SK-N-SH (cell line): ENCODE results near the gene CYP27B1. TPM values are rescaled to one million over a fixed set of nuclear protein-coding genes. Genes with fewer than 3 reads are reported as not detected.

Source experiments
- CHD2 ChIP-seq: fragments of 150-350 bp; IDR thresholded peaks from 2 replicates; pipeline ENCODE4 v1.6.1; 2018; ENCODE audit warnings: low read length; ENCODE audit not compliant: partially characterized antibody
- ELF1 ChIP-seq: IDR thresholded peaks from 2 replicates; pipeline ENCODE4 v1.4.0; 2012
- EZH2phosphoT487 ChIP-seq: fragments of 200-600 bp; sonication (generic); IDR thresholded peaks from 2 replicates; pipeline ENCODE4 v1.6.1; 2017; ENCODE audit warnings: low read depth, mixed run types, mild to moderate bottlenecking, antibody characterized with exemption, moderate library complexity, borderline replicate concordance
- FOSL2 ChIP-seq: IDR thresholded peaks from 2 replicates; pipeline ENCODE4 v1.4.0; 2012; ENCODE audit warnings: low read depth, mild to moderate bottlenecking, moderate library complexity, borderline replicate concordance
- FOXM1 ChIP-seq: IDR thresholded peaks from 2 replicates; pipeline ENCODE4 v1.4.0; 2012; ENCODE audit warnings: low read depth, mild to moderate bottlenecking
- GABPA ChIP-seq: IDR thresholded peaks from 2 replicates; pipeline ENCODE4 v1.4.0; 2012; ENCODE audit warnings: low read depth, mild to moderate bottlenecking
- GATA2 ChIP-seq: sonication (generic); formaldehyde crosslinking; IDR thresholded peaks from 2 replicates; pipeline ENCODE4 v1.5.0; 2020; ENCODE audit warnings: mild to moderate bottlenecking, missing genetic modification reagents
- JUND ChIP-seq: IDR thresholded peaks from 2 replicates; pipeline ENCODE4 v1.4.0; 2012
- MEF2A ChIP-seq: IDR thresholded peaks from 2 replicates; pipeline ENCODE4 v1.4.0; 2012; ENCODE audit warnings: low read depth, borderline replicate concordance
- MXI1 ChIP-seq: IDR thresholded peaks from 2 replicates; pipeline ENCODE4 v1.6.1; 2012; ENCODE audit warnings: mild to moderate bottlenecking, low read depth, low read length, improper control_type of control experiment
- POLR2AphosphoS5 ChIP-seq: IDR thresholded peaks from 2 replicates; pipeline ENCODE4 v1.6.1; 2012; ENCODE audit warnings: low read depth, low read length
- RCOR1 ChIP-seq: fragments of 150-350 bp; IDR thresholded peaks from 2 replicates; pipeline ENCODE4 v1.6.1; 2017; ENCODE audit warnings: antibody characterized with exemption, low read length
- RFX5 ChIP-seq: IDR thresholded peaks from 2 replicates; pipeline ENCODE4 v1.6.1; 2012; ENCODE audit warnings: mild to moderate bottlenecking, improper control_type of control experiment, low read length
- SIN3A ChIP-seq: IDR thresholded peaks from 2 replicates; pipeline ENCODE4 v1.6.1; 2012; ENCODE audit warnings: low read depth, mild to moderate bottlenecking, low read length, moderate library complexity, borderline replicate concordance
- SMC3 ChIP-seq: IDR thresholded peaks from 2 replicates; pipeline ENCODE4 v1.6.1; 2012; ENCODE audit warnings: low read depth, low read length, improper control_type of control experiment
- TAF1 ChIP-seq: IDR thresholded peaks from 2 replicates; pipeline ENCODE4 v1.6.1; 2012; ENCODE audit warnings: low read depth, mild to moderate bottlenecking, low read length, moderate library complexity, borderline replicate concordance
- TCF12 ChIP-seq: IDR thresholded peaks from 2 replicates; pipeline ENCODE4 v1.4.0; 2012
- TEAD4 ChIP-seq: IDR thresholded peaks from 2 replicates; pipeline ENCODE4 v1.4.0; 2012; ENCODE audit warnings: mild to moderate bottlenecking, borderline replicate concordance; ENCODE audit not compliant: insufficient read depth
- YY1 ChIP-seq: IDR thresholded peaks from 2 replicates; pipeline ENCODE4 v1.4.0; 2012; ENCODE audit warnings: low read depth, mild to moderate bottlenecking
- polyA plus RNA-seq, 3 experiments: library from polyadenylated mRNA; depleted of rRNA; stranded (reverse); fragments of >200 nt; gene quantifications; 2 replicates each; pipeline ENCODE4 v1.2.3, GENCODE V29; 2012
- TF ChIP-seq, protein P1 (sequence below): fragments of 150-350 bp; IDR thresholded peaks from 2 replicates; pipeline ENCODE4 v1.6.1; 2017; ENCODE audit warnings: antibody characterized with exemption, low read length, low read depth, borderline replicate concordance
- TF ChIP-seq, protein P2 (sequence below): IDR thresholded peaks from 2 replicates; pipeline ENCODE4 v1.4.0; 2012; ENCODE audit warnings: low read depth
- TF ChIP-seq, protein P3 (sequence below): IDR thresholded peaks from 2 replicates; pipeline ENCODE4; 2012
- TF ChIP-seq, protein P4 (sequence below): IDR thresholded peaks from 2 replicates; pipeline ENCODE4 v1.6.1; 2012; ENCODE audit warnings: mild to moderate bottlenecking, low read depth, low read length, moderate library complexity

The CYP27B1 gene
- polyA plus RNA-seq, 1 of the 3 experiments (the other 2 are of a cell fraction): 1.7 TPM

DNA sequence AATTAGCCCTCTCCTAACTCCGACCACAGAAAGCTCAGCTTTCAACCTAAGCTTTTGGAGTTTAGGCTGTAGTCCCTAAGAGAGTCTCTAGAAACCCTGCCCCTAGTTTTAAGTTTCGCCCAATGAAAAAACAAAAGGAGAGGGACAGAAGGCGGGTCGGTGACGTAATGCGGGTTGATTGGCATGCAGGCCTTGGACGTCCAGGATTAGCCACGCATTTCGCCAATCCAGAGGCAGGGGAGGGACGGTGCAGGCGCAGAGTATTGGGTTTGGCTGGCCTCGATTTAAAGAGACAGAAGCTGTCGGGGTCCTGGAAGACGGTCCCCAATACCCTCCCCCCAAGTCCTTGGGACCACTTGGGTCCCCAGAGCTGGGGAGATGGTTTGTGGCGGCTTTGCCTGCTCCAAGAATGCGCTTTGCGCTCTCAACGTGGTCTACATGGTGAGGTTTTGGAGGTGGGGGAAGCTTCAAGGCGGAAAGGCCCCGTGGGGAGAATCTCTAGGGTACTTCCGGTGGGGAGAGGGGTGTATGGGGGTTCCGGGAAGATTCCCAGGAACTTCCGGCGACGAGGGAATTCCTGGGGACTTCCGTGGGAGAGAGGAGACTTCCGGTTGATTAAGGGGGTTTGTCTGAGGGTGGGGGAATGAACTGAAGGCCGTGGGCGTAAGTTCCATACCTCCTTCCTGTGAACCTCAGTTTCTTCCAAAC, 21.9 kb downstream of the CYP27B1 start, which contains the start of gene TSPAN31 (continued):
- TF ChIP-seq, protein P1, sequence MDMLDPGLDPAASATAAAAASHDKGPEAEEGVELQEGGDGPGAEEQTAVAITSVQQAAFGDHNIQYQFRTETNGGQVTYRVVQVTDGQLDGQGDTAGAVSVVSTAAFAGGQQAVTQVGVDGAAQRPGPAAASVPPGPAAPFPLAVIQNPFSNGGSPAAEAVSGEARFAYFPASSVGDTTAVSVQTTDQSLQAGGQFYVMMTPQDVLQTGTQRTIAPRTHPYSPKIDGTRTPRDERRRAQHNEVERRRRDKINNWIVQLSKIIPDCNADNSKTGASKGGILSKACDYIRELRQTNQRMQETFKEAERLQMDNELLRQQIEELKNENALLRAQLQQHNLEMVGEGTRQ: no peak
- TF ChIP-seq SIN3A (peak; percentile 32; the same call in 1 of the 2 replicates), RFX5 (peak; percentile 94), MXI1 (peak; percentile 43; the same call in 1 of the 2 replicates), GATA2 (CRISPR knock-in tag) (no peak), EZH2phosphoT487 (no peak), YY1 (no peak), ELF1 (peak; percentile 81), RCOR1 (0 out of 2 replicates have a peak, but pooled peaks have one; percentile 4), TAF1 (no peak), GABPA (peak; percentile 89), MEF2A (no peak), TCF12 (no peak), CHD2 (no peak), FOXM1 (no peak; the same call in 1 of the 2 replicates), FOSL2 (no peak), POLR2AphosphoS5 (peak; percentile 58; the same call in 1 of the 2 replicates), SMC3 (no peak), TEAD4 (no peak), JUND (peak; percentile 23; the same call in 1 of the 2 replicates)
- TF ChIP-seq, protein P2, sequence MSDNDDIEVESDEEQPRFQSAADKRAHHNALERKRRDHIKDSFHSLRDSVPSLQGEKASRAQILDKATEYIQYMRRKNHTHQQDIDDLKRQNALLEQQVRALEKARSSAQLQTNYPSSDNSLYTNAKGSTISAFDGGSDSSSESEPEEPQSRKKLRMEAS: peak; percentile 29
- TF ChIP-seq, protein P3, sequence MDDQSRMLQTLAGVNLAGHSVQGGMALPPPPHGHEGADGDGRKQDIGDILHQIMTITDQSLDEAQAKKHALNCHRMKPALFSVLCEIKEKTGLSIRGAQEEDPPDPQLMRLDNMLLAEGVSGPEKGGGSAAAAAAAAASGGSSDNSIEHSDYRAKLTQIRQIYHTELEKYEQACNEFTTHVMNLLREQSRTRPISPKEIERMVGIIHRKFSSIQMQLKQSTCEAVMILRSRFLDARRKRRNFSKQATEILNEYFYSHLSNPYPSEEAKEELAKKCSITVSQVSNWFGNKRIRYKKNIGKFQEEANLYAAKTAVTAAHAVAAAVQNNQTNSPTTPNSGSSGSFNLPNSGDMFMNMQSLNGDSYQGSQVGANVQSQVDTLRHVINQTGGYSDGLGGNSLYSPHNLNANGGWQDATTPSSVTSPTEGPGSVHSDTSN: peak; percentile 98
- TF ChIP-seq, protein P4, sequence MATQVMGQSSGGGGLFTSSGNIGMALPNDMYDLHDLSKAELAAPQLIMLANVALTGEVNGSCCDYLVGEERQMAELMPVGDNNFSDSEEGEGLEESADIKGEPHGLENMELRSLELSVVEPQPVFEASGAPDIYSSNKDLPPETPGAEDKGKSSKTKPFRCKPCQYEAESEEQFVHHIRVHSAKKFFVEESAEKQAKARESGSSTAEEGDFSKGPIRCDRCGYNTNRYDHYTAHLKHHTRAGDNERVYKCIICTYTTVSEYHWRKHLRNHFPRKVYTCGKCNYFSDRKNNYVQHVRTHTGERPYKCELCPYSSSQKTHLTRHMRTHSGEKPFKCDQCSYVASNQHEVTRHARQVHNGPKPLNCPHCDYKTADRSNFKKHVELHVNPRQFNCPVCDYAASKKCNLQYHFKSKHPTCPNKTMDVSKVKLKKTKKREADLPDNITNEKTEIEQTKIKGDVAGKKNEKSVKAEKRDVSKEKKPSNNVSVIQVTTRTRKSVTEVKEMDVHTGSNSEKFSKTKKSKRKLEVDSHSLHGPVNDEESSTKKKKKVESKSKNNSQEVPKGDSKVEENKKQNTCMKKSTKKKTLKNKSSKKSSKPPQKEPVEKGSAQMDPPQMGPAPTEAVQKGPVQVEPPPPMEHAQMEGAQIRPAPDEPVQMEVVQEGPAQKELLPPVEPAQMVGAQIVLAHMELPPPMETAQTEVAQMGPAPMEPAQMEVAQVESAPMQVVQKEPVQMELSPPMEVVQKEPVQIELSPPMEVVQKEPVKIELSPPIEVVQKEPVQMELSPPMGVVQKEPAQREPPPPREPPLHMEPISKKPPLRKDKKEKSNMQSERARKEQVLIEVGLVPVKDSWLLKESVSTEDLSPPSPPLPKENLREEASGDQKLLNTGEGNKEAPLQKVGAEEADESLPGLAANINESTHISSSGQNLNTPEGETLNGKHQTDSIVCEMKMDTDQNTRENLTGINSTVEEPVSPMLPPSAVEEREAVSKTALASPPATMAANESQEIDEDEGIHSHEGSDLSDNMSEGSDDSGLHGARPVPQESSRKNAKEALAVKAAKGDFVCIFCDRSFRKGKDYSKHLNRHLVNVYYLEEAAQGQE: no peak
